ENCODE results near the gene ZNF793.

The ZNF793 gene

DNA sequence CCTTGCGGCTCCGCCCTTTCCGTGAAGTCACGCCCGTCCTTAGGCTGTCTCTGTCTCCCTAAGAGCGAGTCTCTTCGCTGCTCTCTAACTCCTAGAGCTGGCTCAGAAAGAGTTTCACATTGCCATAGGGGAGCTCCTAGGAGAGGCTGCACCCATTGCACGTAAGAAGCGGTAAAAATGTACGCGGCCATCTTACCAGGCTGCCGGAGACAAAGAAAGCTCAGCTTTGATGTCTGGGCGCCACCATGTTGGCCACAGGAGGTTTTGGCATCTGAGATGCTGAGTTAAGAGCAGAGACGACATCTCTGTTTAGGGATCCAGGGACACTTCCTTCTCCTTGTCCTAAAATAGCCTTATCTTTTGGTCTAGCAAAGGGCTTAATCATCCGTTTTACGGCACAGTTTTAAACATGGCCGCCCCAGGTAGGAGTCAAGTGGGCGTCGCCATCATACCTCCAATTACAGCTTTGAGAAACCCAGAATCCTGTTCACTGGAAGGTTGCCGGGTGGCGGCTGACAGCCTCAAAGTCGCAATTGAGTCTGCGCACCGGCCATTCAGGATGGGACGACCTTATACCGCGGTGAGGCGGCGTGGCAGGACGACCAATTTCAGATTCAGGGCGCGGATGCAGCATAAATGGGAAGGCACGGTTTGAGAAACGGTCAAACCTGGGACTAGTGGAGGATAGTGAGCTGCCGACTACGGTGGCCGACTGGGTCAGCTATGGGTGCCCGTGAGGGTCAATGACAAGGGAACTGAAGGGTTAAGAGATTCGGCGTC lies at the start of gene ZNF793:
Gene ZNF793, plus strand, starts transcription at position 553 of the 780 bp plus-strand sequence. CDS start 16,501 bp downstream, outside the sequence.
- no peak for TF ChIP-seq GATA3 (IDR thresholded peaks at IDR 0.05; ENCODE audit: low read depth, low read length)
- no peak for TF ChIP-seq GATA2 (IDR thresholded peaks at IDR 0.05; ENCODE audit: low read depth, low read length)

GRCh38 chr19:37466277-37466797 lies 40.4 kb upstream of the ZNF793 start:
- TF ChIP-seq GATA3 (IDR thresholded peaks at IDR 0.05; ENCODE audit: low read depth, low read length): no peak
- no peak for TF ChIP-seq GATA2 (IDR thresholded peaks at IDR 0.05; ENCODE audit: low read depth, low read length)

- TF ChIP-seq GATA2 (IDR thresholded peaks at IDR 0.05; ENCODE audit: low read depth, low read length) (no peak), GATA3 (IDR thresholded peaks at IDR 0.05; ENCODE audit: low read depth, low read length) (no peak)
These were observed 39.7 kb upstream of the ZNF793 start, which contains the start of gene ZNF569 for GRCh38 chr19:37466798-37467607. ZNF569 (minus strand) TSS chr19:37467444; CDS start chr19:37444921, 22,523 bp downstream.

GRCh38 chr19:37467608-37468090 lies 39.1 kb upstream of the ZNF793 start:
- TF ChIP-seq GATA2 (IDR thresholded peaks at IDR 0.05; ENCODE audit: low read depth, low read length) (no peak), GATA3 (IDR thresholded peaks at IDR 0.05; ENCODE audit: low read depth, low read length) (no peak)

GRCh38 chr19:37468961-37469777 lies 37.6 kb upstream of the ZNF793 start, which contains the start of gene ZNF570:
ZNF570 (plus strand) TSS chr19:37469356; CDS start chr19:37470355, 999 bp downstream.
- TF ChIP-seq GATA3 (IDR thresholded peaks at IDR 0.05; ENCODE audit: low read depth, low read length) (no peak), GATA2 (IDR thresholded peaks at IDR 0.05; ENCODE audit: low read depth, low read length) (0 out of 2 replicates have a peak, but pooled peaks have one; percentile 8)

GRCh38 chr19:37470216-37470615 lies 36.5 kb upstream of the ZNF793 start:
- no peak for TF ChIP-seq GATA3 (IDR thresholded peaks at IDR 0.05; ENCODE audit: low read depth, low read length)
- TF ChIP-seq GATA2 (IDR thresholded peaks at IDR 0.05; ENCODE audit: low read depth, low read length): no peak

GRCh38 chr19:37472165-37472564 lies 34.6 kb upstream of the ZNF793 start:
- no peak for TF ChIP-seq GATA2 (IDR thresholded peaks at IDR 0.05; ENCODE audit: low read depth, low read length)
- TF ChIP-seq GATA3 (IDR thresholded peaks at IDR 0.05; ENCODE audit: low read depth, low read length): no peak

DNA sequence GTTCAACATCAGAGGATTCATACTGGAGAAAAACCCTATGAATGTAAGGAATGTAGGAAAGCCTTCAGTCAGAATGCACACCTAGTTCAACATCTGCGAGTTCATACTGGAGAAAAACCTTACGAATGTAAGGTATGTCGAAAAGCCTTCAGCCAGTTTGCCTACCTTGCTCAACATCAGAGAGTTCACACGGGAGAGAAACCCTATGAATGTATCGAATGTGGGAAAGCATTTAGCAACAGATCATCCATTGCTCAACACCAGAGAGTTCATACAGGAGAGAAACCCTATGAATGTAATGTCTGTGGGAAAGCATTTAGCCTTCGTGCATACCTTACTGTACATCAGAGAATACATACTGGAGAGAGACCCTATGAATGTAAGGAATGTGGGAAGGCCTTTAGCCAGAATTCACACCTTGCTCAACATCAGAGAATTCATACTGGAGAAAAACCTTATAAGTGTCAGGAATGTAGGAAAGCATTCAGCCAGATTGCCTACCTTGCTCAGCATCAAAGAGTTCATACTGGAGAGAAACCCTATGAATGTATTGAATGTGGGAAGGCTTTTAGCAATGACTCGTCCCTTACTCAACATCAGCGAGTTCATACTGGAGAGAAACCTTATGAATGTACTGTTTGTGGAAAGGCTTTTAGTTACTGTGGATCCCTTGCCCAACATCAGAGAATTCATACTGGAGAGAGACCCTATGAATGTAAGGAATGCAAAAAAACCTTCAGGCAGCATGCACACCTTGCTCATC lies 22.2 kb upstream of the ZNF793 start:
- TF ChIP-seq GATA3 (IDR thresholded peaks at IDR 0.05; ENCODE audit: low read depth, low read length) (no peak), GATA2 (IDR thresholded peaks at IDR 0.05; ENCODE audit: low read depth, low read length) (no peak)

- TF ChIP-seq GATA3 (IDR thresholded peaks at IDR 0.05; ENCODE audit: low read depth, low read length) (no peak), GATA2 (IDR thresholded peaks at IDR 0.05; ENCODE audit: low read depth, low read length) (no peak)
These were observed 14.5 kb upstream of the ZNF793 start for GRCh38 chr19:37492213-37492612.

DNA sequence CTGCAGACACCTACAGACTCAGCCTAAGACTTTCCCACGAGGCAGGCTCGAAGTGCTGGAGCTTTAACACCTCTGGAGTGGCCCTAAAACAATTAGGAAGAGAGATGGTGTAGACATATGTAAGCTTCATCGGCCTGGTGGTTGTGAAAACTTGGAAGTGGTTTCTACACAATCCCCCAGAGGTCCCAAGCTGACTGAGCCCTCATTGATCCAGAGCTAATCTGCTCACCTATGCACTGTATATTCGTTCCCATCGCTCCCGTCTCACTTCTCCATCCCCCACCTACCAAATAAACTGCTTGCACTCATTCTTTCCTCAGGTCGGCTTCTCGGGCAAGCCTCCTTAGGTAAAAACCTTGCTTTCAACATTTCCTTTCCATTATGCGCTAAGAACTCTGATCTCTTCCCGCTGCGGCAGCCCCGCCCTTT lies 767 bp upstream of the ZNF793 start:
- TF ChIP-seq GATA3 (IDR thresholded peaks at IDR 0.05; ENCODE audit: low read depth, low read length): no peak
- TF ChIP-seq GATA2 (IDR thresholded peaks at IDR 0.05; ENCODE audit: low read depth, low read length): no peak

DNA sequence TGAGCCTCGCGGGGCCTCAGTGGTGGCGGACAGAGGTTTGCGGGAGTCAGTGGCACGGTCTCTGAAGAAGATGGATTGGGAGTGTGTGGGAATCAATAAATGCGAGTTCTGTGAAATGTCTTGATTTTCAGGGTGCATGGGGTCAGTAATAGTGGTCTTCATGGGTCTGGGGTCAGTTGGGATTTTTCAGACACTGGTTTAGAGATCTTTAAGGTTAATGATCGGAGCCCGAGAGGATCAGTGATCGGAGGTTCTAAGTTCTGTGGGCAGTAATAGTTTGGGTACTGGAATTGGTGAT lies 377 bp downstream of the ZNF793 start:
- TF ChIP-seq GATA2 (IDR thresholded peaks at IDR 0.05; ENCODE audit: low read depth, low read length) (no peak), GATA3 (IDR thresholded peaks at IDR 0.05; ENCODE audit: low read depth, low read length) (no peak)

DNA sequence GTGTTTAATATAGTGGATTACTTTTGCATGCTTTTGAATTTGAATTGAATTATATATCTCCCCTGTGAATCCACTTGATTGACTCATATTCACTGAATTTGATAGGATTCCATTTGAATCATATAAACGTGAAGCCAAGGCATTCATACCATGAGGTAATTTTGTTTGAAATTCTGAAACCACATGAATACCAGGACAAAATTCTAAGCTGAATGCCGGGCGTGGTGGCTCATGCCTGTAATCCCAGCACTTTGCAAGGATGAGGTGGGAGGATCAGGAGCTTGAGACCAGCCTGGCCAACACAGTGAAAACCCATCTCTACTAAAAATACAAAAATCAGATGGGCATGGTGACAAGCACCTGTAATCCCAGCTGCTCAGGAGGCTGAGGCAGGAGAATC lies 4.4 kb downstream of the ZNF793 start:
- TF ChIP-seq GATA2 (IDR thresholded peaks at IDR 0.05; ENCODE audit: low read depth, low read length): no peak
- TF ChIP-seq GATA3 (IDR thresholded peaks at IDR 0.05; ENCODE audit: low read depth, low read length): no peak

GRCh38 chr19:37511821-37512220 lies 5.1 kb downstream of the ZNF793 start:
- TF ChIP-seq GATA2 (IDR thresholded peaks at IDR 0.05; ENCODE audit: low read depth, low read length) (no peak), GATA3 (IDR thresholded peaks at IDR 0.05; ENCODE audit: low read depth, low read length) (no peak)

Data from SH-SY5Y (cell line).